ENCODE data around the gene LZTFL1. TPM values are rescaled to one million over a fixed set of nuclear protein-coding genes. Genes with fewer than 3 reads are reported as not detected.

Gene LZTFL1
- total RNA-seq, 1 donor from 2014 or later = 4.6 TPM

DNA sequence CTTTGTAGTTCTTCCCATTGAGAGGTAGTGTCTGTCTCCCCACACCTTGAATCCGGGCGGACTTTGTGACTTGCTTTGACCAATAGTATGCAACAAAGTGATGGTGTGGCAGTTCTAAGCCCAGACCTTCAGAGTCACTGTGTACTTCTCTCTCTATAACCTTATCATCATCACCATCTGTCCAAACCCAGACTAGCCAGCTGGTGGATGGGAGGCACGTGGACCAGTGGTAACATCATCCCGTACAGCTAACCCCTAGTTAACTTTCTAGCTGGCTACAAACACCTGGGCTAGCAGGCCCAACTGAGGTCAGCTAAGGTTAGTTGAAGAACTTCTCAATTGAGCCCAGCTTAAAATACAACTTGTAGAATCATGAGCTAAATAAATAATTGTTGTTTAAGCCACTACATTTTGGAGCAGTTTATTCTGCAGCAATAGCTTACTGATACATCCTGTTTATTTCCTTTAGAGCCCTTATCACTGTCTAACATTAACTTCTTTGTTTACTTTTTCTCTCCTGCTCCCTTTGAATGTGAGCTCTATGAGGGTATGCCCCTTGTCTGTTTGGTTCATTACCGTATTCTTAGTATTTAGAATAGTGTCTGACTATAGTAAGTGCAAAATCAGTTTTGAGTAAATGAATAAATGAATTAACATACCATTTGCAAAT, 32.9 kb upstream of the LZTFL1 start:
- H3K4me3 Mint-ChIP-seq (ENCODE audit: low read depth) = no peak overlapping the region
- peaks cover 6% of the 10 kb centered on the region for H3K9me3 Mint-ChIP-seq
- H3K27ac Mint-ChIP-seq = no peak overlapping the region
- H3K36me3 Mint-ChIP-seq (ENCODE audit: low read depth) = no peaks in the 10 kb centered on the region
- intact Hi-C loops (cut with micrococcal nuclease) = no loop called here
- H3K4me1 Mint-ChIP-seq (ENCODE audit: low read depth) = peaks cover 13% of the 10 kb centered on the region
- no peak for DNase-seq (ENCODE audit: low spot score)
- H3K27me3 Mint-ChIP-seq (ENCODE audit: low read depth) = peaks cover 74% of the 10 kb centered on the region

DNA sequence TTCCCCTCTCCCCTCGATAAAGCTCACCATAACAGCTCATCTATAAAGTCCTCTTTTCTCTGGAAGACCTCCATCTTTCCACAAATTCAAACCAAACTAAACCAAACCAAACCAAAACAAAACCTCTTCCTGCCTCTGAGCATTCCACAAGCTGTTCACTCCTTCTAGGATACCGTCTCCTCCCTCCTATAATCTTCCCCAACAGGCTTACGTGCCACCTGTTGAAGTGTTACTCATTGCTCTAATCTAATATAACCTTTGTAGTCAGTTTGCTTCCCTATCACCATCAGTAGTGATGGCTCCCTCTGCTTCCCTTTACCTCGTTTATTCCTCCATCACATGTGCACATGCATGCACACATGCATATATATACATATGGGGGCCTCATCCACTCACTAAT, 31.7 kb upstream of the LZTFL1 start:
- DNase-seq (ENCODE audit: low spot score) = no peak
- peaks cover 18% of the 10 kb centered on the region for H3K4me1 Mint-ChIP-seq (ENCODE audit: low read depth)
- no peaks in the 10 kb centered on the region for H3K36me3 Mint-ChIP-seq (ENCODE audit: low read depth)
- H3K9me3 Mint-ChIP-seq = peaks cover 6% of the 10 kb centered on the region
- no peak overlapping the region for H3K27ac Mint-ChIP-seq
- H3K4me3 Mint-ChIP-seq (ENCODE audit: low read depth) = no peak overlapping the region
- intact Hi-C loops (cut with micrococcal nuclease) = no loop called here
- peaks cover 74% of the 10 kb centered on the region for H3K27me3 Mint-ChIP-seq (ENCODE audit: low read depth)

- intact Hi-C loops (cut with micrococcal nuclease) = no loop called here
- Mint-ChIP-seq H3K9me3 (peaks cover 6% of the 10 kb centered on the region), H3K4me3 (ENCODE audit: low read depth) (no peak overlapping the region), H3K27me3 (ENCODE audit: low read depth) (peaks cover 75% of the 10 kb centered on the region), H3K27ac (no peak overlapping the region), H3K36me3 (ENCODE audit: low read depth) (no peaks in the 10 kb centered on the region), H3K4me1 (ENCODE audit: low read depth) (peaks cover 21% of the 10 kb centered on the region)
- DNase-seq (ENCODE audit: low spot score) = no peak
Measured at GRCh38 chr3:45873036-45873435, 31.1 kb upstream of the LZTFL1 start.

DNA sequence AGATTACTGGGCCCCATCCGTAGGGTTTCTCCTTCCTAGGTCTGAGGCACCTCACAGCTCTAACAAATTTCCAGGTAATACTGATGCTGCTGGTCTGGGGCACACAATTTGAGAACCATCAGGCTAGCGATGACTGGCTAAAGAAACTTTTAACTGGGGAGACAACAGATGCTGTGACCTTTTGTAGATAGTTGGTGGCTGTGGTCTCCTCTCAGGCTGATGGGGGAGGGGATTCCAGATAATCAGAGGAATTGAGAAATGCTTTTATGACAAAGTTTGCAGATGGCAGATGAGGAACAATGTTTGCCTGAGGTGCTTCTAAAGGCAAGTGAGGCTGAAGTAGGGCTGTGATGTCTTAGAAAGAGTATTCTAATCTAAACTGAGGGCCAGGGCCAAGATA, 30.6 kb upstream of the LZTFL1 start:
- no peak for DNase-seq (ENCODE audit: low spot score)
- peaks cover 21% of the 10 kb centered on the region for H3K4me1 Mint-ChIP-seq (ENCODE audit: low read depth)
- no peak overlapping the region for H3K27ac Mint-ChIP-seq
- no peaks in the 10 kb centered on the region for H3K36me3 Mint-ChIP-seq (ENCODE audit: low read depth)
- intact Hi-C loops (cut with micrococcal nuclease) = no loop called here
- H3K4me3 Mint-ChIP-seq (ENCODE audit: low read depth) = no peak overlapping the region
- peaks cover 6% of the 10 kb centered on the region for H3K9me3 Mint-ChIP-seq
- H3K27me3 Mint-ChIP-seq (ENCODE audit: low read depth) = peaks cover 76% of the 10 kb centered on the region

GRCh38 chr3:45871780-45872179, 29.9 kb upstream of the LZTFL1 start:
- Mint-ChIP-seq H3K4me3 (ENCODE audit: low read depth) (no peak overlapping the region), H3K9me3 (peaks cover 6% of the 10 kb centered on the region), H3K36me3 (ENCODE audit: low read depth) (no peaks in the 10 kb centered on the region), H3K27ac (no peak overlapping the region), H3K4me1 (ENCODE audit: low read depth) (peaks cover 21% of the 10 kb centered on the region), H3K27me3 (ENCODE audit: low read depth) (peaks cover 80% of the 10 kb centered on the region)
- intact Hi-C loops (cut with micrococcal nuclease) = no loop called here
- no peak for DNase-seq (ENCODE audit: low spot score)

DNA sequence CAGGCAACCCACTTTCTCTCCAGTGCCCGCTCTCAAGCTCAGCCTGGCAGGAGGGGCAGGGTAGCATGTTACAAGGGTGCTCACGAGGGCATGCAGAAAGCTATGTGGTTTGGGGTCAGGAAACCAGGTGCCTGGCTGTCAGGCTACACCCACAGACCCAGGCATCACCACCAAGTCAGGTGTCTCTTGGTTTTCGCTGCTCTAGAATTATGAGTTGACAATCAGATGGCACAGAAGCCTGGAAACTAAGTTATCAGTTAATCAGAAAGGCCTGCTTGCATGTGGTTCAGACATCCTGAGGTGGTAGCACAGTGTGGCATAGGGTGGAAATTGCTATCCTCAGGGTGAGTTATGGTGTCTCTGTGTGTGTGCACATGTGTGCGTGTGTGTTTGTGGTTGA, 28.2 kb upstream of the LZTFL1 start:
- peaks cover 82% of the 10 kb centered on the region for H3K27me3 Mint-ChIP-seq (ENCODE audit: low read depth)
- H3K9me3 Mint-ChIP-seq = peaks cover 6% of the 10 kb centered on the region
- H3K36me3 Mint-ChIP-seq (ENCODE audit: low read depth) = no peaks in the 10 kb centered on the region
- peak; percentile 44 for DNase-seq (ENCODE audit: low spot score)
- no peak overlapping the region for H3K27ac Mint-ChIP-seq
- peaks cover 29% of the 10 kb centered on the region for H3K4me1 Mint-ChIP-seq (ENCODE audit: low read depth)
- H3K4me3 Mint-ChIP-seq (ENCODE audit: low read depth) = no peak overlapping the region
- intact Hi-C loops (cut with micrococcal nuclease) = loop anchor here (1.0 kb wide), 1 partner anchor 11 kb away; no protein-coding TSS in a partner anchor

DNA sequence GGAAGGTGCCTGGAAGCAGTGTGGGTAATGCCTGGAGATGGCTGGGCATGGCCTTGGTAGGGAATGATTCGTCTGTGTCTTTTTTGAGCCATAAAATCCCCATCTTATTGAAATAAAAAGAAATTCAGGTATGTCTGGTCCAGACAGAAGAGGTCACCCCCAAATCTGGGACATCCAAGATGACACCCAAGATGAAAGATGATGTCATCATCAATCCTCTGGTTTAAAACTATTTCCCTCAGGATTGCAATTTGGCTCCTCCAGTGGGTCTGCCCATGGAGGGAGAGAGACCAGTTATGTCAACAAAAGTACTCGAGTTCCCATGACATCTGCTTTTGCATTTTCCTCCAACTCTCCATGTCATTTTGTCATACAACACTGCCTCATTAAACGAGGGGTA, 27.7 kb upstream of the LZTFL1 start:
- H3K36me3 Mint-ChIP-seq (ENCODE audit: low read depth) = no peaks in the 10 kb centered on the region
- H3K4me1 Mint-ChIP-seq (ENCODE audit: low read depth) = peaks cover 33% of the 10 kb centered on the region
- no peak overlapping the region for H3K27ac Mint-ChIP-seq
- DNase-seq (ENCODE audit: low spot score) = no peak
- peaks cover 6% of the 10 kb centered on the region for H3K9me3 Mint-ChIP-seq
- H3K27me3 Mint-ChIP-seq (ENCODE audit: low read depth) = peaks cover 81% of the 10 kb centered on the region
- no peak overlapping the region for H3K4me3 Mint-ChIP-seq (ENCODE audit: low read depth)
- intact Hi-C loops (cut with micrococcal nuclease) = loop anchor here (1.0 to 10.0 kb wide), 2 partner anchors 12 to 125 kb away; partner anchors contain the start of gene FYCO1

- Mint-ChIP-seq H3K4me3 (ENCODE audit: low read depth) (no peak overlapping the region), H3K9me3 (peaks cover 5% of the 10 kb centered on the region), H3K4me1 (ENCODE audit: low read depth) (peaks cover 34% of the 10 kb centered on the region), H3K36me3 (ENCODE audit: low read depth) (peaks cover 1% of the 10 kb centered on the region), H3K27ac (no peak overlapping the region), H3K27me3 (ENCODE audit: low read depth) (peaks cover 71% of the 10 kb centered on the region)
- DNase-seq (ENCODE audit: low spot score) = no peak
- intact Hi-C loops (cut with micrococcal nuclease) = loop anchor here (10.0 kb wide), 1 partner anchor 126 kb away; the partner anchor contains the start of gene FYCO1
Measured at GRCh38 chr3:45868650-45869049, 26.7 kb upstream of the LZTFL1 start.

GRCh38 chr3:45868213-45868612, 26.3 kb upstream of the LZTFL1 start:
- intact Hi-C loops (cut with micrococcal nuclease) = loop anchor here (10.0 kb wide), 1 partner anchor 127 kb away; the partner anchor contains the start of gene FYCO1
- H3K27me3 Mint-ChIP-seq (ENCODE audit: low read depth) = peaks cover 73% of the 10 kb centered on the region
- DNase-seq (ENCODE audit: low spot score) = no peak
- peaks cover 6% of the 10 kb centered on the region for H3K36me3 Mint-ChIP-seq (ENCODE audit: low read depth)
- no peak overlapping the region for H3K27ac Mint-ChIP-seq
- H3K4me3 Mint-ChIP-seq (ENCODE audit: low read depth) = no peak overlapping the region
- H3K9me3 Mint-ChIP-seq = peaks cover 8% of the 10 kb centered on the region
- H3K4me1 Mint-ChIP-seq (ENCODE audit: low read depth) = peaks cover 37% of the 10 kb centered on the region

DNA sequence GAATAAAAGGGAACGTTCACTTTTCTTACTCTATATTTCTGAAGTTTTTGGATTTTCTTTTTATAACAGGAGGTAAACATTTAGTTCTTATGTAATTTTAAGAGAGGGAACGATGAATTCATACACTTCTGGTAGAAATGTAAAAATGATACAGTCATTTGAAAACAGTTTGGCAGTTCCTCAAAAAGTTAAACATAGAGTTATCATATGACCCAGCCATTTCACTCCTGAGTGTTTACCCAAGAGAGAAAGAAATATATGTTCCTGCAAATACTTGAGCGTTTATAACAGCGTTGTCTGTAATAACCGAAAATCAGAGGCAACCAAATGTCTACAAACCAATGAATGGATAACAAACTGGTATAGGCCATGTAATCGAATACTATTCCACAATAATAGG, 23.6 kb upstream of the LZTFL1 start:
- H3K4me3 Mint-ChIP-seq (ENCODE audit: low read depth) = no peak overlapping the region
- DNase-seq (ENCODE audit: low spot score) = no peak
- intact Hi-C loops (cut with micrococcal nuclease) = loop anchor here (2.0 to 10.0 kb wide), 3 partner anchors 129 to 433 kb away; partner anchors contain the start of gene FYCO1
- H3K9me3 Mint-ChIP-seq = peaks cover 15% of the 10 kb centered on the region
- peaks cover 58% of the 10 kb centered on the region for H3K4me1 Mint-ChIP-seq (ENCODE audit: low read depth)
- H3K27ac Mint-ChIP-seq = no peak overlapping the region
- peaks cover 9% of the 10 kb centered on the region for H3K36me3 Mint-ChIP-seq (ENCODE audit: low read depth)
- peaks cover 70% of the 10 kb centered on the region for H3K27me3 Mint-ChIP-seq (ENCODE audit: low read depth)

DNA sequence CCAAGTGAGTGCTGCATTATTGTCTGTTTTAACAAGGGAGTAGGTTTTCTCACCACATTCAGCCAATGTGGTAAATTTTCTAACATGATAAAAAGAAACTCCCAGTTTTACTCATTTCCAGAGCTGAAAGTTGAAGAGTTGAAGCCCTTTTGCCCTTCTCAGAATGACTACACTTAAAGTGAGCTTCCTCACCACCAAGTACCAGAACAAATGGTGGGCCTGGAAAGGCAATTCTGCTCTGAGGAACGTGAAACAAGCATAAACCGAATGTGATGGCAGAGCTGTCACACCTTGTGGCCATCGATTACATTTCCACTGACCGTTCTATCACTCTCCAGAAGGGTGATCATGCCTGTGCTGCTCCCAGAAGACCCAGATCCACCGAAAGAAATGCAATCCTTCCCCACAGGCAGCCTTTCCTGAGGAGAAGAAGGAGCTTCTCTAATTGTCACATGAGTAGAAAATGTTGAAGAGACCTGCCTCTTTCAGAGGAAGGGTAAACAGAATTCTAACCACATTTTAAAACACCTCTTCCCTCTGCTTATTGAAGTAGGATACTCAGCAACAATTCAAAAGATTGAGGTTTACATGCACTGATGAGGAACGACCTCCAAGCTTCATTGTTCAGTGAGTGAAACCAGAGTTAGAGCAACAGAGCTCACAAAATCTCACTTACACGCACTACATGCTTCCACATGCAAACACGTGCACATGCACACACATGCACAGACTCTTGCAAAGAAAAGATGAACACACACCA, 23.0 kb upstream of the LZTFL1 start:
- Mint-ChIP-seq H3K36me3 (ENCODE audit: low read depth) (peaks cover 9% of the 10 kb centered on the region), H3K27ac (peak overlapping the region; percentile 13), H3K4me1 (ENCODE audit: low read depth) (peaks cover 56% of the 10 kb centered on the region), H3K4me3 (ENCODE audit: low read depth) (no peak overlapping the region), H3K27me3 (ENCODE audit: low read depth) (peaks cover 65% of the 10 kb centered on the region), H3K9me3 (peaks cover 15% of the 10 kb centered on the region)
- peak; percentile 38 for DNase-seq (ENCODE audit: low spot score)
- intact Hi-C loops (cut with micrococcal nuclease) = loop anchor here (1.0 to 10.0 kb wide), 6 partner anchors 51 to 507 kb away; partner anchors contain the start of genes CCR1, CCR5 and FYCO1

- peak overlapping the region; percentile 42 for H3K27ac Mint-ChIP-seq
- intact Hi-C loops (cut with micrococcal nuclease) = loop anchor here (1.0 to 10.0 kb wide), 5 partner anchors 16 to 511 kb away; partner anchors contain the start of genes CCR1, CCR5 and FYCO1
Measured at GRCh38 chr3:45861043-45861719, 19.3 kb upstream of the LZTFL1 start.

More at GRCh38 chr3:45861043-45861719, 19.3 kb upstream of the LZTFL1 start:
- H3K9me3 Mint-ChIP-seq = peaks cover 25% of the 10 kb centered on the region
- H3K27me3 Mint-ChIP-seq (ENCODE audit: low read depth) = peaks cover 61% of the 10 kb centered on the region
- H3K4me3 Mint-ChIP-seq (ENCODE audit: low read depth) = peak overlapping the region; percentile 13
- no peak for DNase-seq (ENCODE audit: low spot score)
- H3K4me1 Mint-ChIP-seq (ENCODE audit: low read depth) = peaks cover 43% of the 10 kb centered on the region
- H3K36me3 Mint-ChIP-seq (ENCODE audit: low read depth) = peaks cover 11% of the 10 kb centered on the region
